ENCODE results near the gene CTBP1. TPM values are rescaled to one million over a fixed set of nuclear protein-coding genes. Genes with fewer than 3 reads are reported as not detected.

Gene CTBP1
- total RNA-seq, 2 donors from 2014 or later: 132 to 256 TPM

GRCh38 chr4:1225272-1226143, 23.4 kb downstream of the CTBP1 start:
- peaks cover 51% of the 10 kb centered on the region for H3K36me3 ChIP-seq
- no peaks in the 10 kb centered on the region for H3K27me3 ChIP-seq (replicated peaks; ENCODE audit: insufficient read depth)
- ATAC-seq (ENCODE audit: insufficient number of reproducible peaks, low FRiP score, low read depth): no peak
- DNase-seq (ENCODE audit: low spot score): no peak
- H3K27ac ChIP-seq: no peak overlapping the region
- no peak for TF ChIP-seq CTCF (IDR thresholded peaks at IDR 0.05)
- no peaks in the 10 kb centered on the region for H3K4me1 ChIP-seq (ENCODE audit: control insufficient read depth in 1 of 2, low read depth in 2 of 2)
- no peak overlapping the region for H3K4me3 ChIP-seq
- no peaks in the 10 kb centered on the region for H3K9me3 ChIP-seq

- Histone ChIP-seq H3K27ac (no peak overlapping the region), H3K4me3 (no peak overlapping the region), H3K4me1 (ENCODE audit: control insufficient read depth in 1 of 2, low read depth in 2 of 2) (no peaks in the 10 kb centered on the region), H3K9me3 (no peaks in the 10 kb centered on the region), H3K36me3 (peaks cover 47% of the 10 kb centered on the region), H3K27me3 (replicated peaks; ENCODE audit: insufficient read depth) (no peaks in the 10 kb centered on the region)
- DNase-seq (ENCODE audit: low spot score) (no peak), ATAC-seq (ENCODE audit: insufficient number of reproducible peaks, low FRiP score, low read depth) (no peak)
- TF ChIP-seq CTCF (IDR thresholded peaks at IDR 0.05): no peak
Measured at GRCh38 chr4:1223841-1224809, 24.8 kb downstream of the CTBP1 start.

GRCh38 chr4:1222938-1223690, 25.8 kb downstream of the CTBP1 start:
- Histone ChIP-seq H3K36me3 (peaks cover 48% of the 10 kb centered on the region), H3K9me3 (no peaks in the 10 kb centered on the region), H3K4me3 (no peak overlapping the region), H3K27me3 (replicated peaks; ENCODE audit: insufficient read depth) (no peaks in the 10 kb centered on the region), H3K27ac (no peak overlapping the region), H3K4me1 (ENCODE audit: control insufficient read depth in 1 of 2, low read depth in 2 of 2) (no peaks in the 10 kb centered on the region)
- TF ChIP-seq CTCF (IDR thresholded peaks at IDR 0.05): no peak
- DNase-seq (ENCODE audit: low spot score) (no peak), ATAC-seq (ENCODE audit: insufficient number of reproducible peaks, low FRiP score, low read depth) (no peak)

- no peak for TF ChIP-seq CTCF (IDR thresholded peaks at IDR 0.05)
- H3K4me3 ChIP-seq: no peak overlapping the region
- DNase-seq (ENCODE audit: low spot score) (no peak), ATAC-seq (ENCODE audit: insufficient number of reproducible peaks, low FRiP score, low read depth) (no peak)
- no peaks in the 10 kb centered on the region for H3K9me3 ChIP-seq
- H3K27me3 ChIP-seq (replicated peaks; ENCODE audit: insufficient read depth): no peaks in the 10 kb centered on the region
- no peaks in the 10 kb centered on the region for H3K4me1 ChIP-seq (ENCODE audit: control insufficient read depth in 1 of 2, low read depth in 2 of 2)
- H3K36me3 ChIP-seq: peaks cover 49% of the 10 kb centered on the region
- no peak overlapping the region for H3K27ac ChIP-seq
Measured at GRCh38 chr4:1222036-1222789, 26.7 kb downstream of the CTBP1 start.
